Upper lobe of left lung (tissue), 6 donors: ENCODE measurements around the gene TFB2M. TPM values are rescaled to one million over a fixed set of nuclear protein-coding genes. Genes with fewer than 3 reads are reported as not detected.

Experiments
- ATAC-seq, 2 donors: fragments of 200-7000 bp; cut with Tn5 transposase; one replicate each; pipeline ENCODE4 v1.9.1; 2022; ENCODE audit warnings: mild to moderate bottlenecking in 2 of 2, moderate library complexity in 2 of 2; ENCODE audit not compliant: low FRiP score in 2 of 2
- DNase-seq, 2 donors: peaks; one replicate each; pipeline ENCODE4 v3.0.0-alpha.2; 2019 to 2020
- H3K27ac ChIP-seq, 4 donors: fragments of 200-600 bp; sonication (generic); one replicate each; pipeline ENCODE4 v1.5.1; 2016 to 2019
- H3K27me3 ChIP-seq, 4 donors: fragments of 200-600 bp; sonication (generic); one replicate each; pipeline ENCODE4 v1.5.1; 2017 to 2019
- H3K36me3 ChIP-seq, 4 donors: fragments of 200-600 bp; sonication (generic); one replicate each; pipeline ENCODE4 v1.5.1; 2016 to 2019
- H3K4me1 ChIP-seq, 4 donors: fragments of 200-600 bp; sonication (generic); one replicate each; pipeline ENCODE4 v1.5.1; 2018 to 2019
- H3K4me3 ChIP-seq, 4 donors: fragments of 200-600 bp; sonication (generic); one replicate each; pipeline ENCODE4 v1.5.1; 2017 to 2019; ENCODE audit warnings: mild to moderate bottlenecking in 2 of 4, moderate library complexity in 1 of 4
- H3K9me3 ChIP-seq, 4 donors: fragments of 200-600 bp; sonication (generic); one replicate each; pipeline ENCODE4 v1.5.1; 2018 to 2019
- EP300 ChIP-seq, 4 donors: sonication (generic); formaldehyde crosslinking; IDR thresholded peaks; one replicate each; pipeline ENCODE4 v1.5.1; 2017; ENCODE audit warnings: antibody characterized with exemption in 4 of 4, control low read depth in 2 of 4
- POLR2A ChIP-seq, 4 donors: fragments of 450-650 bp; IDR thresholded peaks; one replicate each; pipeline ENCODE4 v1.5.1; 2016 to 2017; ENCODE audit warnings: antibody characterized with exemption in 4 of 4, mild to moderate bottlenecking in 2 of 4
- POLR2AphosphoS5 ChIP-seq, 2 donors: sonication (generic); formaldehyde crosslinking; IDR thresholded peaks; one replicate each; pipeline ENCODE4 v1.5.1; 2017; ENCODE audit warnings: antibody characterized with exemption in 2 of 2
- WGBS, 2 donors: methylation state at CpG; one replicate each; pipeline ENCODE4 v1.1.5; 2017 to 2018; 5-methylcytosine and 5-hydroxymethylcytosine counted together
- total RNA-seq, 6 donors: library from RNA; depleted of rRNA in 4 of 6; stranded (reverse); fragments of >200 nt in 4 of 6; gene quantifications; one replicate each; pipeline versions ENCODE4 v1.1.0 to v1.2.1, GENCODE V29; 2016 to 2021
- TF ChIP-seq, protein P1 (sequence below), 6 experiments: fragments of 450-650 bp in 4 of 6; fragments of 200-600 bp in 2 of 6; sonication (generic) in 2 of 6; IDR thresholded peaks; one replicate each; pipeline ENCODE4 v1.5.1; 2016 to 2019; ENCODE audit warnings: antibody characterized with exemption in 6 of 6
- donor health status: DM: no; HTN: no; CAD: no; lungs with moderate emphysema.
- donor health status: DM: no; HTN: yes; CAD: no; lungs with severe emphysema.

The TFB2M gene
- total RNA-seq, 6 donors from 2014 or later = 2.0 to 12.0 (median 9.7) TPM

DNA sequence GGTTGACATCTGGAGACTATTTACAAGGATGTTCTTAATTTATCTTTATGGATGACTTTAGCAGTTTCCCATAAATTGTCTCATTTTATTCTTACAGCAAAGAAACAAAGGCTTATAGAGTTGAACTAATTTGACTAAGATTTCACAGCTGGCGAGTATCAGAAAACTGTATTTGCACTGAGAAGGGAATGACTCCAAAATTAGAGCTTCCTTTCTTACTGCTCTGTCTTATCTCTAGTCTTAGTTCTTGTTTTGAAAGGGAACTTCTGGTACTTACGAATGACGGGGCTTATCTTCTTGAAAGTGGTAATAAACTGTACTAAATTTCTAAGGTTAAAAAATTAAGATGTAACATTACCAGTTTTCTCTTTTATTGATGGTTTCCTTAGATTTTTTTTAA lies 13.8 kb upstream of the TFB2M start:
- DNase-seq (no peak), ATAC-seq (no peak)
- 15 to 35% methylated on average over 3 of the region's 3 CpGs for WGBS, 2 donors
- Histone ChIP-seq H3K9me3 (no peaks in the 10 kb centered on the region), H3K36me3 (peaks cover 0 to 4% (median 0%) of the 10 kb centered on the region in 4 donors), H3K4me1 (peaks cover 42 to 62% (median 50%) of the 10 kb centered on the region in 4 donors), H3K27me3 (no peaks in the 10 kb centered on the region), H3K4me3 (no peak overlapping the region), H3K27ac (peak overlapping the region; percentile 1 to 59 (median 32))
- no peak for TF ChIP-seq POLR2A (IDR thresholded peaks at IDR 0.05)
- TF ChIP-seq, protein P1, sequence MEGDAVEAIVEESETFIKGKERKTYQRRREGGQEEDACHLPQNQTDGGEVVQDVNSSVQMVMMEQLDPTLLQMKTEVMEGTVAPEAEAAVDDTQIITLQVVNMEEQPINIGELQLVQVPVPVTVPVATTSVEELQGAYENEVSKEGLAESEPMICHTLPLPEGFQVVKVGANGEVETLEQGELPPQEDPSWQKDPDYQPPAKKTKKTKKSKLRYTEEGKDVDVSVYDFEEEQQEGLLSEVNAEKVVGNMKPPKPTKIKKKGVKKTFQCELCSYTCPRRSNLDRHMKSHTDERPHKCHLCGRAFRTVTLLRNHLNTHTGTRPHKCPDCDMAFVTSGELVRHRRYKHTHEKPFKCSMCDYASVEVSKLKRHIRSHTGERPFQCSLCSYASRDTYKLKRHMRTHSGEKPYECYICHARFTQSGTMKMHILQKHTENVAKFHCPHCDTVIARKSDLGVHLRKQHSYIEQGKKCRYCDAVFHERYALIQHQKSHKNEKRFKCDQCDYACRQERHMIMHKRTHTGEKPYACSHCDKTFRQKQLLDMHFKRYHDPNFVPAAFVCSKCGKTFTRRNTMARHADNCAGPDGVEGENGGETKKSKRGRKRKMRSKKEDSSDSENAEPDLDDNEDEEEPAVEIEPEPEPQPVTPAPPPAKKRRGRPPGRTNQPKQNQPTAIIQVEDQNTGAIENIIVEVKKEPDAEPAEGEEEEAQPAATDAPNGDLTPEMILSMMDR (IDR thresholded peaks at IDR 0.05) = no peak
- no peak for TF ChIP-seq EP300 (IDR thresholded peaks at IDR 0.05)
- no peak for TF ChIP-seq POLR2AphosphoS5 (IDR thresholded peaks at IDR 0.05)

DNA sequence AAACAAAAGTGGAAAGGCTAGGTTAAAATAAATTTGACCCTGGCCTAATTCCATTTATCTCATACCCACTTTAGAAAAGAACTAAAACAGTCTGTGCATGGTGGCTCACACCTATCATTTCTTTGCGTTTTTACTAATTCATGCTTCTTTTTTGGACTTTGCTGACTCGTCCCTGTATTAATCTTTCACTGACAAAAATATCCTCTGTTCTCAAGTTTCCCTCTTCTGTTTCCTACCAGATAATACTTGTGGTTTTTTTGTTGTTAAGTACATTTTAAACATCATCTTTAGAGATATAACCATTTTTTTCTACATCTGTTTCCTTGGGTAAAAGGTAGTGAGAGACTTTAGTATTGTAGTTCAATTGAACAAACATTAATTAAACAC lies 11.7 kb upstream of the TFB2M start:
- WGBS, 2 donors = 50 to 58% methylated on average over 2 of the region's 2 CpGs
- ATAC-seq = no peak
- H3K4me3 ChIP-seq = no peak overlapping the region

DNA sequence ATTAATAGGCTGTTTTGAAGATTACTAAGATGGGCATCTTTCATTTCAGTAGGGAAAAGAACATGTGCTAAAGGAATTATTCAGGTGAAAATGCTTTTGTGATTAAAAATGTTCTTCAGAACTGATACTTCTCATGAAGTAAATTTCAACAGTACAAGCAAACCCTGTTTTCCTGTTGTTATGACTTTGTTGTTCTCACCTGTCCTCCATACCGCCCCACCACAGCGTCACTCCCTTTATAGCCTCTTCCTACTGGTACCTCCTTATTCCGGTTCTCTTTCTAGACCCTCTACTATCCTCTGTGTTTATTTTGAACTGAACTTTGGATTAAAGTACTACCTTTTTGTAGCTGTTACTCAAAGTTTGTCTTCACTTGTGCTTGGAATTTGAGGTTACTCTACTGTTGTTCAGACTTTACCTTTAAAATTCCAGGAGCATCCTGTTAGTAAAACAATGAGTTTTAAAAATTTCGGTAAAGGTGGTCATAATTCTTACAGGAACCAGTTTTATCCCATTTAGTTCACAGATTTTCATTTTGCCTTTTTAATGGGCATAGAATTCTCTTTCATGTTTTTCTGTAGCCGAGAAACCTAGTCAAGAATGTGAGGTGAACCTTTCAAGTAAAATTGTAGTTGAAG lies 11.1 kb upstream of the TFB2M start:
- 69 to 72% methylated on average over 5 of the region's 5 CpGs for WGBS, 2 donors
- TF ChIP-seq POLR2AphosphoS5 (IDR thresholded peaks at IDR 0.05) (no peak), POLR2A (IDR thresholded peaks at IDR 0.05) (no peak), EP300 (IDR thresholded peaks at IDR 0.05) (no peak)
- TF ChIP-seq, protein P1 (IDR thresholded peaks at IDR 0.05) = no peak
- no peaks in the 10 kb centered on the region for H3K9me3 ChIP-seq
- DNase-seq = no peak
- ATAC-seq = no peak
- H3K4me3 ChIP-seq = no peak overlapping the region
- no peaks in the 10 kb centered on the region for H3K36me3 ChIP-seq
- peak overlapping the region in 1 of 4 donors; percentile 34 for H3K27ac ChIP-seq
- no peaks in the 10 kb centered on the region for H3K27me3 ChIP-seq
- H3K4me1 ChIP-seq = peaks cover 34 to 58% (median 37%) of the 10 kb centered on the region in 4 donors

More for the DNA sequence above, 11.7 kb upstream of the TFB2M start:
- no peak for DNase-seq
- TF ChIP-seq EP300 (IDR thresholded peaks at IDR 0.05) (no peak), POLR2AphosphoS5 (IDR thresholded peaks at IDR 0.05) (no peak), POLR2A (IDR thresholded peaks at IDR 0.05) (no peak)
- TF ChIP-seq, protein P1 (IDR thresholded peaks at IDR 0.05) = no peak
- H3K27me3 ChIP-seq = no peaks in the 10 kb centered on the region
- no peaks in the 10 kb centered on the region for H3K36me3 ChIP-seq
- no peak overlapping the region for H3K27ac ChIP-seq
- H3K4me1 ChIP-seq = peaks cover 36 to 58% (median 38%) of the 10 kb centered on the region in 4 donors
- no peaks in the 10 kb centered on the region for H3K9me3 ChIP-seq

DNA sequence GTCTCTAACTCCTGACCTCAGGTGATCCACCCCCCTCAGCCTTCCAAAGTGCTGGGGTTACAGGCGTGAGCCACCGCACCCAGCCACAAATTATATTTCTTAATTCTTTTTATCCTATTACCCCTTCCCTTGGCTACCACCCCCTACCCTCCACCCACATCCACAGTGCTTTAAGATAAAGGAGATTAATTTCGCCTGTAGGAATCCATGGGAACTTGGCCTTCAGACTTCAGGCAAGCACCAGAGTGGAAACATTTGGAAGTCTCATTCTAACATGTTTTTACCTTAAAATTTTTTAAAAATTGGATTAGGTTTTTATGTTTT lies 10.6 kb upstream of the TFB2M start:
- H3K27ac ChIP-seq = peak overlapping the region in 1 of 4 donors; percentile 34
- H3K36me3 ChIP-seq = no peaks in the 10 kb centered on the region
- no peak overlapping the region for H3K4me3 ChIP-seq
- no peak for ATAC-seq
- DNase-seq = no peak
- H3K9me3 ChIP-seq = no peaks in the 10 kb centered on the region
- WGBS, 2 donors = 80 to 88% methylated on average over 3 of the region's 3 CpGs
- no peaks in the 10 kb centered on the region for H3K27me3 ChIP-seq
- H3K4me1 ChIP-seq = peaks cover 32 to 58% (median 38%) of the 10 kb centered on the region in 4 donors
- TF ChIP-seq POLR2A (IDR thresholded peaks at IDR 0.05) = no peak
- TF ChIP-seq, protein P1 (IDR thresholded peaks at IDR 0.05) = no peak
- TF ChIP-seq POLR2AphosphoS5 (IDR thresholded peaks at IDR 0.05) = no peak
- no peak for TF ChIP-seq EP300 (IDR thresholded peaks at IDR 0.05)

DNA sequence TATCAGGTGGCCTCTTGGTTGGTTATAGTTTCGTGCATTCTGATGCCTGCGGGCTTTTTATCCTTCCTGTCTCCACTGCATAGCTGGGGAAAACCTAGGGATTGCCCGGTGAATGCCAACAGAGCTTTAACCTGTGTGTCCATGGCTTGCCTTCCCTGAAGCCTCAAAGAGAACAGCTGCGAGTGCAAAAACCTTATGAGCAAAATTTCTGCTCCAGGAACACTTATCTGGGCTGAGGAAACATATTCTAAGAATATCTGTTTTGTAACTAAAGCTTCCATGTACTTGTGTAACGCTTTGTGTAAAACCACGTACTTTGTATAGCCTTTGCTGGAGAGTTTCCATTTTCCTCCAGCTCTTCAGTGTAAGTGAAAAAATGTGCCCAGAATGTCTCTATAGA lies 7.4 kb upstream of the TFB2M start:
- ATAC-seq (no peak), DNase-seq (no peak)
- 45 to 48% methylated on average over 6 of the region's 6 CpGs for WGBS, 2 donors
- Histone ChIP-seq H3K4me1 (peaks cover 34 to 65% (median 45%) of the 10 kb centered on the region in 4 donors), H3K4me3 (no peak overlapping the region), H3K36me3 (no peaks in the 10 kb centered on the region), H3K27me3 (no peaks in the 10 kb centered on the region), H3K9me3 (no peaks in the 10 kb centered on the region), H3K27ac (peak overlapping the region in 3 of 4 donors; percentile 35 to 81 (median 54))
- no peak for TF ChIP-seq POLR2AphosphoS5 (IDR thresholded peaks at IDR 0.05)
- no peak for TF ChIP-seq POLR2A (IDR thresholded peaks at IDR 0.05)
- TF ChIP-seq EP300 (IDR thresholded peaks at IDR 0.05) = no peak
- TF ChIP-seq, protein P1 (IDR thresholded peaks at IDR 0.05) = no peak
